ENCODE results near the gene TMEM138. TPM values are rescaled to one million over a fixed set of nuclear protein-coding genes. Genes with fewer than 3 reads are reported as not detected.
A peak's percentile ranks its signal among the peaks of the same experiment; 100 is the strongest.

The TMEM138 gene
- total RNA-seq, 1 experiment from 2014 or later: 52.5 TPM

DNA sequence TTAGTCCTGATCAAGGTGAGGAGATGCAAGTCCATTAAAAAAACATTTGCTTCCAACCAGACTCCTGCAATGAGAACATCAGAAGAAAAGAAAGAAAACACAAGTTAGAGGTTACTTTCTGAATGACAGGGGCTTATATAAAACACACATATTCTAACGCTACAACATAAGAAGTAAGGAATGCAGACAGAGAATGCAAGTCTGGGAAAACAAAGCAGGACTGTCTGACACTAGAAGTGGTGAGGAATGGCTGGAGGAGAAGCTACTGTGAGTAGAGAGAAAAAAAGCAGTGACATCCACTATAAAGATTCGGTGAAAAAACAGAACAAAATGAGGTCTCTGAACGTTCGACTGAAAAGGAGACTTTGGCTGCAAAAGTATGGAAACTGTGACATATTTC, 42.5 kb downstream of the TMEM138 start:
- no peak for DNase-seq (ENCODE audit: low read depth)

DNA sequence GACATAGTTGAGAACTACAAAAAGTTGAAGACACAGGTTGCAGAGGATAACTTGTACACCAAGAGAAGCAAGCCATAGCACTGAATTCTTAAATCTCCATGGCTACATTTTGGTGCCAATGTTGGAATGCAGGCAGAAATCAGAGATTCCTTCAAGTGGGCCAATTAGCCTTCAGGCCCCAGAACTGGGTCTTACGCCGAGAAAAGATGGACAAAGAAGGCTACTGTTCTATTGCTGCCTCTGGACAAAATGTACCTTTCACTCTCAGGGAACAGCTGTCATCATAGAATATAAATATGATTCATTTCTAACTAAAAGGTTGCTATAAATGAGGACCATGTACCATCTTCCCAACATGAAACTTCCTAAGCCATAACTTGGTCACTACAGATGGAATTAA, 43.9 kb downstream of the TMEM138 start:
- DNase-seq (ENCODE audit: low read depth): no peak

GRCh38 chr11:61406991-61407728, 45.0 kb downstream of the TMEM138 start:
- no peak for DNase-seq (ENCODE audit: low read depth)

GRCh38 chr11:61411589-61411988, 49.4 kb downstream of the TMEM138 start:
- DNase-seq (ENCODE audit: low read depth): no peak

- DNase-seq (ENCODE audit: low read depth): peak; percentile 31
These were observed 51.3 kb downstream of the TMEM138 start for GRCh38 chr11:61413496-61413895.

GRCh38 chr11:61414547-61414946, 52.4 kb downstream of the TMEM138 start:
- no peak for DNase-seq (ENCODE audit: low read depth)

- DNase-seq (ENCODE audit: low read depth): no peak
These were observed 53.2 kb downstream of the TMEM138 start for GRCh38 chr11:61415381-61415780.

GRCh38 chr11:61416941-61417340, 54.8 kb downstream of the TMEM138 start:
- no peak for DNase-seq (ENCODE audit: low read depth)

DNA sequence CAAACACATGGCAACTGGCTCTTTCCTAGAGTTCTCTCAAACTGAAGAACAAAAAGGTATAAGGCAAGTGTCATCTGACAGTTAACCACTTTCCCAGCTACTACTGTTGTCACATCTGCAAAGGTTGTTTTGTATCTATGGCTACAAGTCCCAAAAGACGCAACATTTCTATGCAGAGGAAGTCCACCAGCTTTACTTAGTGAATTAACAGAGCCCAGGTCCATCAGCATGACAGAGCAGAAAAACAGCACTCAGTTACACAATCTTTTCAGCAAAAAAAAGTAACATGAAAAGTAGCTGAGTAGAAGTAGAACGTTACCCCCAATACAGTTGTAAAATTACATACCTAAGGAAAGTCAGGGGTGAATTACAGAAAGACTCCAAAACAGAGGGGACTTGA, 55.5 kb downstream of the TMEM138 start:
- peak; percentile 4 for DNase-seq (ENCODE audit: low read depth)

DNA sequence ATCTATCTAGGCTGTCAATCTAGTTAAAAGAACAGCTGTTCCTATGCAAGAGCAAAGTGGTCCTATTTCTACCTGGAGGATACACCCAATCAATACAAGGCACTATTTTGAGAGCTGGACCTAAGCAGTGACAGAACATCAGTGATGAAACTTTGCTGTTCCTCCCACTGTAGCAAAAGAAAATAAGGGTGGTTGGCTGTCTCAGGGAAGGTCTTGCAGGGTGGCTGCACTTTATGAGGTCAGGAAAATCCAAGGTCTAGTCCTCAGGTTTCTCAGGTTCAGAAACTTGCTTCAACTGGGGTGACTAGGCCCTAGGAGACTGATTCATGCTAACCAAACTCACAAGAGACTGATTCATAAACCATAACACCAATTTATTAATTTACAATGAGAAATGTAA, 56.0 kb downstream of the TMEM138 start:
- DNase-seq (ENCODE audit: low read depth): no peak

Other genes with a start within 250 kb of the TMEM138 start
- gene VPS37C, start 200.9 kb upstream of the TMEM138 start, total RNA-seq (2014; rRNA removed; shearing (Covaris generic)): 10.7 and 11.9 TPM in 2 replicates
- gene PGA3, start 158.9 kb upstream of the TMEM138 start, total RNA-seq (2014; rRNA removed; shearing (Covaris generic)): not detected in 2 replicates
- gene PGA4, start 140.0 kb upstream of the TMEM138 start, total RNA-seq (2014; rRNA removed; shearing (Covaris generic)): not detected in 2 replicates
- not detected in 2 replicates for gene PGA5, start 121.2 kb upstream of the TMEM138 start, total RNA-seq (2014; rRNA removed; shearing (Covaris generic))
- gene VWCE, start 67.1 kb upstream of the TMEM138 start, total RNA-seq (2014; rRNA removed; shearing (Covaris generic)): 0.17 and 0.23 TPM in 2 replicates
- 253 and 271 TPM in 2 replicates for gene DDB1, start 29.3 kb upstream of the TMEM138 start, total RNA-seq (2014; rRNA removed; shearing (Covaris generic))
- gene TKFC, start 29.1 kb upstream of the TMEM138 start, total RNA-seq (2014; rRNA removed; shearing (Covaris generic)): 48.8 and 56.6 TPM in 2 replicates
- 49.6 and 68.1 TPM in 2 replicates for gene CYB561A3, start 492 bp upstream of the TMEM138 start, total RNA-seq (2014; rRNA removed; shearing (Covaris generic))
- 20.0 and 23.8 TPM in 2 replicates for gene TMEM216, start 30.2 kb downstream of the TMEM138 start, total RNA-seq (2014; rRNA removed; shearing (Covaris generic))
- gene CPSF7, start 67.6 kb downstream of the TMEM138 start, total RNA-seq (2014; rRNA removed; shearing (Covaris generic)): 33.4 and 48.1 TPM in 2 replicates
- 82.5 and 85.3 TPM in 2 replicates for gene SDHAF2, start 67.8 kb downstream of the TMEM138 start, total RNA-seq (2014; rRNA removed; shearing (Covaris generic))
- gene LRRC10B, start 146.4 kb downstream of the TMEM138 start, total RNA-seq (2014; rRNA removed; shearing (Covaris generic)): not detected in 2 replicates
- gene SYT7, start 218.7 kb downstream of the TMEM138 start, total RNA-seq (2014; rRNA removed; shearing (Covaris generic)): 1.8 and 2.0 TPM in 2 replicates